Islet precursor cell (in vitro differentiated cells): Measurements from ENCODE around the gene ARHGEF26.

Experiments used
- DNase-seq: peaks from one replicate; pipeline ENCODE4 v3.0.0-alpha.2; 2018

Gene ARHGEF26

GRCh38 chr3:154275965-154276364 is 154.8 kb downstream of the ARHGEF26 start:
- no peak for DNase-seq

GRCh38 chr3:154280161-154280560 is 159.0 kb downstream of the ARHGEF26 start:
- no peak for DNase-seq

GRCh38 chr3:154285221-154285620 is 164.0 kb downstream of the ARHGEF26 start:
- DNase-seq: no peak

- no peak for DNase-seq
Measured at GRCh38 chr3:154290187-154290586, 169.0 kb downstream of the ARHGEF26 start.

- DNase-seq: no peak
Measured at GRCh38 chr3:154294016-154294415, 172.8 kb downstream of the ARHGEF26 start.

GRCh38 chr3:154301561-154301960 is 180.4 kb downstream of the ARHGEF26 start:
- DNase-seq: no peak

- no peak for DNase-seq
Measured at GRCh38 chr3:154304116-154304786, 183.1 kb downstream of the ARHGEF26 start.

GRCh38 chr3:154304936-154305335 is 183.7 kb downstream of the ARHGEF26 start:
- no peak for DNase-seq

- DNase-seq: no peak
Measured at GRCh38 chr3:154307363-154307762, 186.2 kb downstream of the ARHGEF26 start.
